ENCODE measurements around the gene R3HDM2. TPM values are rescaled to one million over a fixed set of nuclear protein-coding genes. Genes with fewer than 3 reads are reported as not detected.

R3HDM2 gene
- total and polyA plus RNA-seq, 2 of the 13 experiments (the other 11 are each of a cell fraction or from before 2014, with no cell fraction given), result 11.1 to 23.5 TPM

DNA sequence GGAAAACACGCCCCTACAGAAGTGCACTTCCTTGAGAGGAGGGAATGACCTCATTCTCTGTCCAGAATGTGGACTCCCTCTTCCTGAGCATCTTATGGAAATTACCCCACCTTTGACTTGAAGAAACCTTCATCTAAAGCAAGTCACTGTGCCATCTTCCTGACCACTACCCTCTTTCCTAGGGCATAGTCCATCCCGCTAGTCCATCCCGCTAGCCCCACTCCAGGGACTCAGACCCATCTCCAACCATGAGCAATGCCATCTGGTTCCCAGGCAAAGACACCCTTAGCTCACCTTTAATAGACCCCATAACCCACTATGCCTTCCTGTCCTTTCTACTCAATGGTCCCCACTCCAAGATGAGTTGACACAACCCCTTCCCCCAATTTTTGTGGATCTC is 19.2 kb upstream of the R3HDM2 start:
- Histone ChIP-seq H3K79me2 (ENCODE audit: insufficient read depth, low read length) (no peaks in the 10 kb centered on the region), H3K9ac (ENCODE audit: insufficient read depth, low read depth, low read length) (no peak overlapping the region), H3K4me3 (replicated peaks in 1 of 3; ENCODE audit: insufficient read depth in 1 of 3, low read depth in 2 of 3, low read length in 3 of 3) (no peak overlapping the region), H3K4me1 (ENCODE audit: insufficient read depth, low read length) (peaks cover 56% of the 10 kb centered on the region), H3K4me2 (ENCODE audit: low read depth, low read length) (no peak overlapping the region), H3K9me3 (ENCODE audit: low read length) (no peaks in the 10 kb centered on the region), H3K27ac (ENCODE audit: extremely low read length, insufficient read depth, low read length) (peak overlapping the region; percentile 58), H3K36me3 (replicated peaks in 1 of 2; ENCODE audit: control insufficient read depth in 1 of 2, insufficient read depth in 2 of 2, low read length in 2 of 2) (no peaks in the 10 kb centered on the region), H2AFZ (ENCODE audit: low read length) (no peak overlapping the region), H3K27me3 (ENCODE audit: control insufficient read depth in 1 of 2, insufficient read depth in 2 of 2, low read length in 2 of 2) (no peaks in the 10 kb centered on the region), H4K20me1 (ENCODE audit: insufficient read depth, low read length) (no peaks in the 10 kb centered on the region)
- 86% methylated on average over 2 of the region's 3 CpGs for WGBS (ENCODE audit: low lambda C conversion rate)
- POLR2A ChIA-PET, result interaction anchor here (3.3 to 6.4 kb wide), 2 partner anchors 16 to 20 kb away, joined by 35 to 99 read pairs; partner anchors contain the start of genes INHBC and R3HDM2
- in situ Hi-C loops (cut with HindIII; ENCODE audit: extremely low pct_ligation_motif_present, low pct_unique_long_range_greater_than_20kb) (loop anchor here (5.0 kb wide), 1 partner anchor 143 kb away; no protein-coding TSS in a partner anchor), intact Hi-C loops (cut with micrococcal nuclease; ENCODE audit: unreplicated experiment) (loop anchor here (5.0 to 10.0 kb wide), 2 partner anchors 188 to 695 kb away; partner anchors contain the start of gene PRIM1)
- FAIRE-seq (no peak), ATAC-seq (no peak), DNase-seq (ENCODE audit: low spot score) (no peak)
- TF ChIP-seq, protein P1, sequence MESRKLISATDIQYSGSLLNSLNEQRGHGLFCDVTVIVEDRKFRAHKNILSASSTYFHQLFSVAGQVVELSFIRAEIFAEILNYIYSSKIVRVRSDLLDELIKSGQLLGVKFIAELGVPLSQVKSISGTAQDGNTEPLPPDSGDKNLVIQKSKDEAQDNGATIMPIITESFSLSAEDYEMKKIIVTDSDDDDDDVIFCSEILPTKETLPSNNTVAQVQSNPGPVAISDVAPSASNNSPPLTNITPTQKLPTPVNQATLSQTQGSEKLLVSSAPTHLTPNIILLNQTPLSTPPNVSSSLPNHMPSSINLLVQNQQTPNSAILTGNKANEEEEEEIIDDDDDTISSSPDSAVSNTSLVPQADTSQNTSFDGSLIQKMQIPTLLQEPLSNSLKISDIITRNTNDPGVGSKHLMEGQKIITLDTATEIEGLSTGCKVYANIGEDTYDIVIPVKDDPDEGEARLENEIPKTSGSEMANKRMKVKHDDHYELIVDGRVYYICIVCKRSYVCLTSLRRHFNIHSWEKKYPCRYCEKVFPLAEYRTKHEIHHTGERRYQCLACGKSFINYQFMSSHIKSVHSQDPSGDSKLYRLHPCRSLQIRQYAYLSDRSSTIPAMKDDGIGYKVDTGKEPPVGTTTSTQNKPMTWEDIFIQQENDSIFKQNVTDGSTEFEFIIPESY (CRISPR knock-in tag; IDR thresholded peaks at IDR 0.05), result peak; percentile 63; the same call in 1 of the 2 replicates
- TF ChIP-seq, protein P2, sequence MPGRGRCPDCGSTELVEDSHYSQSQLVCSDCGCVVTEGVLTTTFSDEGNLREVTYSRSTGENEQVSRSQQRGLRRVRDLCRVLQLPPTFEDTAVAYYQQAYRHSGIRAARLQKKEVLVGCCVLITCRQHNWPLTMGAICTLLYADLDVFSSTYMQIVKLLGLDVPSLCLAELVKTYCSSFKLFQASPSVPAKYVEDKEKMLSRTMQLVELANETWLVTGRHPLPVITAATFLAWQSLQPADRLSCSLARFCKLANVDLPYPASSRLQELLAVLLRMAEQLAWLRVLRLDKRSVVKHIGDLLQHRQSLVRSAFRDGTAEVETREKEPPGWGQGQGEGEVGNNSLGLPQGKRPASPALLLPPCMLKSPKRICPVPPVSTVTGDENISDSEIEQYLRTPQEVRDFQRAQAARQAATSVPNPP (CRISPR knock-in tag; IDR thresholded peaks at IDR 0.05), result no peak
- TF ChIP-seq MLLT10 (CRISPR knock-in tag; IDR thresholded peaks at IDR 0.05) (no peak), ZFP36L1 (CRISPR knock-in tag; IDR thresholded peaks at IDR 0.05) (no peak)
- BruUV-seq (replicated peaks), result no TSS peak
- CTCF ChIA-PET (ENCODE audit: low intra/inter-chr PET ratio, low total read pairs), result no interaction called here

GRCh38 chr12:57449375-57449774 is 18.5 kb upstream of the R3HDM2 start:
- Histone ChIP-seq H3K9me3 (ENCODE audit: low read length) (no peaks in the 10 kb centered on the region), H3K9ac (ENCODE audit: insufficient read depth, low read depth, low read length) (no peak overlapping the region), H3K27ac (ENCODE audit: extremely low read length, insufficient read depth, low read length) (no peak overlapping the region), H4K20me1 (ENCODE audit: insufficient read depth, low read length) (no peaks in the 10 kb centered on the region), H3K36me3 (replicated peaks in 1 of 2; ENCODE audit: control insufficient read depth in 1 of 2, insufficient read depth in 2 of 2, low read length in 2 of 2) (no peaks in the 10 kb centered on the region), H2AFZ (ENCODE audit: low read length) (no peak overlapping the region), H3K4me3 (replicated peaks in 1 of 3; ENCODE audit: insufficient read depth in 1 of 3, low read depth in 2 of 3, low read length in 3 of 3) (no peak overlapping the region), H3K27me3 (ENCODE audit: control insufficient read depth in 1 of 2, insufficient read depth in 2 of 2, low read length in 2 of 2) (no peaks in the 10 kb centered on the region), H3K4me2 (ENCODE audit: low read depth, low read length) (no peak overlapping the region), H3K79me2 (ENCODE audit: insufficient read depth, low read length) (no peaks in the 10 kb centered on the region), H3K4me1 (ENCODE audit: insufficient read depth, low read length) (peaks cover 49% of the 10 kb centered on the region)
- CTCF ChIA-PET (ENCODE audit: low intra/inter-chr PET ratio, low total read pairs), result no interaction called here
- in situ Hi-C loops (cut with HindIII; ENCODE audit: extremely low pct_ligation_motif_present, low pct_unique_long_range_greater_than_20kb) (no loop called here), intact Hi-C loops (cut with micrococcal nuclease; ENCODE audit: unreplicated experiment) (no loop called here)
- ATAC-seq (no peak), DNase-seq (ENCODE audit: low spot score) (no peak), FAIRE-seq (no peak)
- no TSS peak for BruUV-seq (replicated peaks)
- POLR2A ChIA-PET, result no interaction called here
- WGBS (ENCODE audit: low lambda C conversion rate), result 98% methylated on average over 7 of the region's 7 CpGs
- TF ChIP-seq DNMT1 (CRISPR knock-in tag; IDR thresholded peaks at IDR 0.05) (no peak), BHLHE40 (IDR thresholded peaks at IDR 0.05; ENCODE audit: low read length) (no peak), KDM4B (CRISPR knock-in tag; IDR thresholded peaks at IDR 0.05) (no peak), ZNF260 (CRISPR knock-in tag; IDR thresholded peaks at IDR 0.05; ENCODE audit: borderline replicate concordance, low read depth) (no peak), MATR3 (CRISPR knock-in tag; IDR thresholded peaks at IDR 0.05) (no peak), ZNF430 (CRISPR knock-in tag; IDR thresholded peaks at IDR 0.05) (no peak), CAMTA2 (CRISPR knock-in tag; IDR thresholded peaks at IDR 0.05; ENCODE audit: borderline replicate concordance) (no peak), ZNF292 (CRISPR knock-in tag; IDR thresholded peaks at IDR 0.05; ENCODE audit: borderline replicate concordance, low read depth) (no peak), NFE2L1 (CRISPR knock-in tag; IDR thresholded peaks at IDR 0.05; ENCODE audit: borderline replicate concordance) (no peak), KDM5B (CRISPR knock-in tag; IDR thresholded peaks at IDR 0.05; ENCODE audit: borderline replicate concordance) (no peak)
- TF ChIP-seq, protein P3, sequence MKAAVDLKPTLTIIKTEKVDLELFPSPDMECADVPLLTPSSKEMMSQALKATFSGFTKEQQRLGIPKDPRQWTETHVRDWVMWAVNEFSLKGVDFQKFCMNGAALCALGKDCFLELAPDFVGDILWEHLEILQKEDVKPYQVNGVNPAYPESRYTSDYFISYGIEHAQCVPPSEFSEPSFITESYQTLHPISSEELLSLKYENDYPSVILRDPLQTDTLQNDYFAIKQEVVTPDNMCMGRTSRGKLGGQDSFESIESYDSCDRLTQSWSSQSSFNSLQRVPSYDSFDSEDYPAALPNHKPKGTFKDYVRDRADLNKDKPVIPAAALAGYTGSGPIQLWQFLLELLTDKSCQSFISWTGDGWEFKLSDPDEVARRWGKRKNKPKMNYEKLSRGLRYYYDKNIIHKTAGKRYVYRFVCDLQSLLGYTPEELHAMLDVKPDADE (CRISPR knock-in tag; IDR thresholded peaks at IDR 0.05), result no peak
